HL-60 (cell line): ENCODE results near the gene CORT.

ENCODE experiments used
- DNase-seq, 2 experiments: peaks; one replicate each; pipeline ENCODE4 v3.0.0-alpha.2; 2010 to 2020; ENCODE audit warnings: low read depth in 1 of 2, low spot score in 1 of 2
- H3K27ac ChIP-seq: fragments of 250-450 bp; sonication (Bioruptor Pico); replicated peaks from 2 replicates; pipeline ENCODE4 v1.5.1; 2020; ENCODE audit warnings: mild to moderate bottlenecking, moderate library complexity
- H3K27me3 ChIP-seq: fragments of 250-450 bp; sonication (Bioruptor Pico); 2 replicates; pipeline ENCODE4 v1.5.1; 2021; ENCODE audit warnings: mild to moderate bottlenecking, moderate library complexity; ENCODE audit not compliant: insufficient read depth, poor library complexity, severe bottlenecking
- H3K4me3 ChIP-seq: replicated peaks from 2 replicates; pipeline ENCODE4 v1.5.1; 2011; ENCODE audit warnings: mild to moderate bottlenecking, control low read depth, low read length; ENCODE audit not compliant: insufficient read depth
- CTCF ChIP-seq: IDR thresholded peaks from one replicate; pipeline ENCODE4 v1.5.1; 2011; ENCODE audit warnings: low read length, control low read depth, inconsistent platforms; ENCODE audit not compliant: insufficient read depth
- GABPA ChIP-seq: IDR thresholded peaks from 2 replicates; pipeline ENCODE4 v1.6.1; 2012; ENCODE audit warnings: low read depth
- POLR2AphosphoS5 ChIP-seq: IDR thresholded peaks from 2 replicates; pipeline ENCODE4 v1.6.1; 2012; ENCODE audit warnings: low read depth
- REST ChIP-seq: IDR thresholded peaks from 2 replicates; pipeline ENCODE4 v1.6.1; 2012; ENCODE audit warnings: low read depth; ENCODE audit not compliant: insufficient replicate concordance
- SPI1 ChIP-seq: IDR thresholded peaks from 2 replicates; pipeline ENCODE4 v1.6.1; 2012; ENCODE audit warnings: low read depth, mild to moderate bottlenecking, borderline replicate concordance

The CORT gene

GRCh38 chr1:10432910-10433700, 16.7 kb upstream of the CORT start:
- no peak for DNase-seq
- TF ChIP-seq SPI1 (no peak), GABPA (no peak), REST (no peak)
- no peaks in the 10 kb centered on the region for H3K27me3 ChIP-seq
- no peak overlapping the region for H3K27ac ChIP-seq
- H3K4me3 ChIP-seq, result no peak overlapping the region

- no peak overlapping the region for H3K27ac ChIP-seq
- DNase-seq, result no peak
- H3K4me3 ChIP-seq, result no peak overlapping the region
- TF ChIP-seq SPI1, result no peak
- H3K27me3 ChIP-seq, result no peaks in the 10 kb centered on the region
These were observed 16.0 kb upstream of the CORT start for GRCh38 chr1:10433790-10434189.

GRCh38 chr1:10434590-10434989, 15.2 kb upstream of the CORT start:
- Histone ChIP-seq H3K27ac (no peak overlapping the region), H3K4me3 (no peak overlapping the region), H3K27me3 (no peaks in the 10 kb centered on the region)
- DNase-seq, result no peak
- TF ChIP-seq SPI1 (no peak), POLR2AphosphoS5 (no peak), REST (no peak), GABPA (no peak), CTCF (no peak)

- no peak overlapping the region for H3K27ac ChIP-seq
- TF ChIP-seq REST (no peak), CTCF (no peak), SPI1 (no peak), POLR2AphosphoS5 (no peak), GABPA (no peak)
- no peaks in the 10 kb centered on the region for H3K27me3 ChIP-seq
- DNase-seq, result no peak
- no peak overlapping the region for H3K4me3 ChIP-seq
These were observed 12.8 kb upstream of the CORT start for GRCh38 chr1:10437052-10437451.
